DND-41 (cell line): ENCODE results near the gene PUM1.
"Not testable (repeated sequence)": the region's sequence is repeated elsewhere in the genome, so short reads cannot be mapped to it uniquely, and the experiment has no call there.

Experiments used
- ATAC-seq: fragments of 200-7000 bp; cut with Tn5 transposase; 3 replicates; pipeline ENCODE4 v1.9.1; 2021; ENCODE audit warnings: low read depth; ENCODE audit not compliant: insufficient read depth
- DNase-seq: peaks from one replicate; pipeline ENCODE4 v3.0.0-alpha.2; 2020
- H2AFZ ChIP-seq: 2 replicates; pipeline ENCODE4 v1.6.0; 2012; ENCODE audit warnings: low read depth, low read length
- H3K27ac ChIP-seq: 2 replicates; pipeline ENCODE4 v1.5.1; 2012; ENCODE audit warnings: low read length, inconsistent platforms
- H3K27me3 ChIP-seq: fragments of 200-600 bp; sonication (generic); 2 replicates; pipeline ENCODE4 v1.6.0; 2012; ENCODE audit warnings: low read length, mild to moderate bottlenecking, inconsistent platforms; ENCODE audit not compliant: insufficient read depth, poor library complexity
- H3K36me3 ChIP-seq: 2 replicates; pipeline ENCODE4 v1.5.1; 2012; ENCODE audit warnings: low read length, inconsistent platforms; ENCODE audit not compliant: insufficient read depth
- H3K4me1 ChIP-seq: 2 replicates; pipeline ENCODE4 v1.5.1; 2012; ENCODE audit warnings: mild to moderate bottlenecking, low read length; ENCODE audit not compliant: insufficient read depth
- H3K4me2 ChIP-seq: 2 replicates; pipeline ENCODE4 v1.6.0; 2012; ENCODE audit warnings: mild to moderate bottlenecking, moderate library complexity, low read length, inconsistent platforms; ENCODE audit not compliant: insufficient read depth
- H3K4me3 ChIP-seq, 2 experiments: fragments of 200-600 bp in 1 of 2; shearing (Covaris generic) in 1 of 2; 2 replicates each; pipeline ENCODE4 v1.5.1; 2012 to 2016; ENCODE audit warnings: inconsistent platforms in 2 of 2, low read length in 2 of 2, mild to moderate bottlenecking in 2 of 2, low read depth in 1 of 2, moderate library complexity in 1 of 2
- H3K79me2 ChIP-seq: 2 replicates; pipeline ENCODE4 v1.6.0; 2012; ENCODE audit warnings: low read length, inconsistent platforms; ENCODE audit not compliant: insufficient read depth
- H3K9ac ChIP-seq: 2 replicates; pipeline ENCODE4 v1.6.0; 2012; ENCODE audit warnings: low read depth, mild to moderate bottlenecking, inconsistent platforms, low read length, moderate library complexity
- H3K9me3 ChIP-seq: 2 replicates; pipeline ENCODE4 v1.5.1; 2012; ENCODE audit warnings: low read length, moderate library complexity, mild to moderate bottlenecking, inconsistent platforms; ENCODE audit not compliant: insufficient read depth, severe bottlenecking
- H4K20me1 ChIP-seq: 2 replicates; pipeline ENCODE4 v1.6.0; 2012; ENCODE audit warnings: low read length; ENCODE audit not compliant: insufficient read depth
- CTCF ChIP-seq: IDR thresholded peaks from 2 replicates; pipeline ENCODE4 v1.5.1; 2012; ENCODE audit warnings: borderline replicate concordance, low read length, moderate library complexity, mild to moderate bottlenecking; ENCODE audit not compliant: poor library complexity, severe bottlenecking; ENCODE audit errors: extremely low read depth
- EZH2 ChIP-seq: IDR thresholded peaks from 3 replicates; pipeline ENCODE4 v1.6.1; 2012; ENCODE audit warnings: borderline replicate concordance, low read depth, mild to moderate bottlenecking, moderate library complexity, low read length, inconsistent platforms; ENCODE audit not compliant: severe bottlenecking

Gene PUM1

GRCh38 chr1:31064718-31065309 is 703 bp downstream of the PUM1 start:
- Histone ChIP-seq H3K36me3 (peaks cover 13% of the 10 kb centered on the region), H3K27me3 (no peaks in the 10 kb centered on the region), H3K9ac (peak overlapping the region; percentile 98), H2AFZ (peak overlapping the region; percentile 94), H3K79me2 (peaks cover 57% of the 10 kb centered on the region), H3K27ac (peak overlapping the region; percentile 98), H3K4me1 (peaks cover 31% of the 10 kb centered on the region), H4K20me1 (peaks cover 44% of the 10 kb centered on the region), H3K4me3 (peak overlapping the region; percentile 91 to 99), H3K9me3 (no peaks in the 10 kb centered on the region), H3K4me2 (peak overlapping the region; percentile 76)
- ATAC-seq (no peak), DNase-seq (no peak)
- no peak for TF ChIP-seq EZH2

DNA sequence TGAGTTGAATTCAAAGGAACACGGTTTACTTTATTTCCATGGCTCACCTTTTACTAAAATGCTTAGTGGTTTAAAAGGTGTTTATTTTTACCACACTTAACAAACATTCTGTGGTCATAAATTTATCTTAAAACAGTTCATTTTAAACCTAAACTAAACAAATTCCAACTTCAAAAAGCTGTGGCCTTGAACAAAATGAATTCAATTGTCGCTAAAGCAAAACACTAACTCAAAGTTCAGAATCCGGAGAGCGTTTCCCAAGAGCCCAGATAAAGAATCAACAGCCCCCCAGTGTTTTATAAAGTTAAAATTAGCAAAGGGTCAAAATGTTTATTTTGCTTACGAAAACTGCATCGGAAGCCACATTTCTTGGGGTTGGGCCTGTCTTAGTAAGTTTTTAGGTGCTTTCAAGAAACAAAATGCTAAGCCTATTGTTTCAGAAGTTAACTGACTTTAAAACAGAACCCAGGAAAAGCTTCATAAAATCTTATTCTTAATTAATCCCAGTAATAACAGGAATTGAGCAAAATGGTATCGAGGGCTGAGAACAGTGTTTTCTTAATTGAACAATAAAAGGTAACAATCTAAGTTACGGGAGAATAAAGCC is 1.3 kb downstream of the PUM1 start:
- Histone ChIP-seq H3K27ac (peak overlapping the region; percentile 98), H2AFZ (no peak overlapping the region), H3K79me2 (peaks cover 63% of the 10 kb centered on the region), H3K4me3 (peak overlapping the region; percentile 91 to 99), H3K4me2 (peak overlapping the region; percentile 76), H3K4me1 (peaks cover 36% of the 10 kb centered on the region), H3K9me3 (no peaks in the 10 kb centered on the region), H3K36me3 (peaks cover 19% of the 10 kb centered on the region), H4K20me1 (peaks cover 50% of the 10 kb centered on the region), H3K9ac (peak overlapping the region; percentile 98), H3K27me3 (no peaks in the 10 kb centered on the region)
- ATAC-seq (no peak), DNase-seq (no peak)
- TF ChIP-seq CTCF (no peak), EZH2 (no peak)

GRCh38 chr1:31063631-31064030 is 1.9 kb downstream of the PUM1 start:
- Histone ChIP-seq H4K20me1 (peaks cover 56% of the 10 kb centered on the region), H3K36me3 (peaks cover 24% of the 10 kb centered on the region), H3K9me3 (no peaks in the 10 kb centered on the region), H3K27me3 (no peaks in the 10 kb centered on the region), H3K9ac (peak overlapping the region; percentile 98), H3K4me2 (peak overlapping the region; percentile 76), H3K4me3 (peak overlapping the region; percentile 91 to 99), H3K27ac (peak overlapping the region; percentile 98), H3K79me2 (peaks cover 69% of the 10 kb centered on the region), H3K4me1 (peaks cover 39% of the 10 kb centered on the region), H2AFZ (no peak overlapping the region)
- DNase-seq = no peak
- no peak for TF ChIP-seq EZH2
- TF ChIP-seq CTCF = no peak
- ATAC-seq = no peak

GRCh38 chr1:31062867-31063380 is 2.6 kb downstream of the PUM1 start:
- H3K4me3 ChIP-seq = peak overlapping the region; percentile 91 to 99; a peak in 3 of 4 replicates
- H2AFZ ChIP-seq = no peak overlapping the region
- H3K27me3 ChIP-seq = no peaks in the 10 kb centered on the region
- H3K4me2 ChIP-seq = peak overlapping the region; percentile 76
- H3K27ac ChIP-seq = no peak overlapping the region; the same call in 1 of the 2 replicates
- H3K9me3 ChIP-seq = no peaks in the 10 kb centered on the region
- ATAC-seq (no peak), DNase-seq (no peak)
- peaks cover 39% of the 10 kb centered on the region for H3K4me1 ChIP-seq
- H3K9ac ChIP-seq = peak overlapping the region; percentile 98
- H3K36me3 ChIP-seq = peaks cover 31% of the 10 kb centered on the region
- H3K79me2 ChIP-seq = peaks cover 76% of the 10 kb centered on the region
- peaks cover 61% of the 10 kb centered on the region for H4K20me1 ChIP-seq
- no peak for TF ChIP-seq CTCF
- no peak for TF ChIP-seq EZH2

- H3K27me3 ChIP-seq, ATAC-seq, H2AFZ ChIP-seq, H3K27ac ChIP-seq, DNase-seq, H3K9me3 ChIP-seq: not testable (repeated sequence)
- Histone ChIP-seq H3K4me2 (peak overlapping the region; percentile 76), H3K79me2 (peaks cover 82% of the 10 kb centered on the region), H3K4me3 (peak overlapping the region in 1 of 2 experiments; percentile 91; a peak in 2 of 4 replicates), H4K20me1 (peaks cover 68% of the 10 kb centered on the region), H3K4me1 (peaks cover 39% of the 10 kb centered on the region), H3K36me3 (peaks cover 36% of the 10 kb centered on the region), H3K9ac (peak overlapping the region; percentile 98; the same call in 1 of the 2 replicates)
These were observed 3.2 kb downstream of the PUM1 start for GRCh38 chr1:31062162-31062866.
